H1 (cell line): ENCODE measurements around the gene CAGE1. TPM values are rescaled to one million over a fixed set of nuclear protein-coding genes. Genes with fewer than 3 reads are reported as not detected.

ENCODE experiments used
- CTCF ChIA-PET: fragments of 300-600 bp; sonication (Branson Sonifier 250); formaldehyde crosslinking; loops from one replicate; lab custom pipeline; 2021; ENCODE audit not compliant: partially characterized antibody; lab: Charles Lee
- POLR2A ChIA-PET: fragments of 300-600 bp; sonication (Branson Sonifier 250); formaldehyde crosslinking; loops from one replicate; lab custom pipeline; 2021; ENCODE audit warnings: inconsistent platforms; ENCODE audit not compliant: partially characterized antibody; lab: Charles Lee
- DNase-seq, 2 experiments: peaks; one replicate each; pipeline versions ENCODE4 v3.0.0 to v3.0.0-alpha.2; 2010 to 2022; ENCODE audit warnings: low spot score in 2 of 2, low read depth in 1 of 2, mixed read lengths in 1 of 2
- FAIRE-seq: peaks from 2 replicates; lab custom pipeline; 2011; peaks lifted over from hg19 to GRCh38; lab: Jason Lieb, UNC
- H2AFZ ChIP-seq: 2 replicates; pipeline ENCODE4 v1.8.1; 2012; ENCODE audit warnings: low read length, inconsistent platforms
- H2AK5ac ChIP-seq: 2 replicates; pipeline ENCODE4 v1.6.1; 2013; ENCODE audit warnings: low read depth, low read length
- H2BK120ac ChIP-seq: replicated peaks from 2 replicates; pipeline ENCODE3; 2013; ENCODE audit warnings: low read depth, low read length, inconsistent platforms
- H2BK12ac ChIP-seq: 2 replicates; pipeline ENCODE4 v1.6.1; 2013; ENCODE audit warnings: low read depth, low read length
- H2BK15ac ChIP-seq: 2 replicates; pipeline ENCODE4 v1.6.1; 2013; ENCODE audit warnings: low read length
- H2BK20ac ChIP-seq: 2 replicates; pipeline ENCODE4 v1.6.1; 2013; ENCODE audit warnings: low read length
- H2BK5ac ChIP-seq: 2 replicates; pipeline ENCODE4 v1.6.1; 2013; ENCODE audit warnings: low read depth, low read length
- H3K14ac ChIP-seq: 2 replicates; pipeline ENCODE4 v1.6.1; 2013; ENCODE audit warnings: inconsistent platforms; ENCODE audit not compliant: insufficient read length
- H3K18ac ChIP-seq: 2 replicates; pipeline ENCODE4 v1.6.1; 2013; ENCODE audit warnings: low read length; ENCODE audit errors: extremely low read depth
- H3K23ac ChIP-seq: 2 replicates; pipeline ENCODE4 v1.6.1; 2013; ENCODE audit warnings: inconsistent platforms; ENCODE audit not compliant: insufficient read length
- H3K23me2 ChIP-seq: 2 replicates; pipeline ENCODE4 v1.6.1; 2013; ENCODE audit warnings: low read depth, low read length
- H3K27ac ChIP-seq: 2 replicates; pipeline ENCODE4 v1.6.1; 2011; ENCODE audit warnings: low read depth, low read length, inconsistent platforms
- H3K27me3 ChIP-seq, 4 experiments: replicated peaks in 1 of 4; 1 replicate in 1 of 4; 2 replicates in 3 of 4; pipeline versions ENCODE4 v1.6.1 to v1.8.1; 2011 to 2013; ENCODE audit warnings: low read length in 3 of 4, mild to moderate bottlenecking in 3 of 4, inconsistent platforms in 2 of 4, mixed read lengths in 2 of 4, moderate library complexity in 1 of 4; ENCODE audit not compliant: control insufficient read depth in 3 of 4, insufficient read depth in 3 of 4; ENCODE audit errors: extremely low read depth in 1 of 4
- H3K36me3 ChIP-seq, 4 experiments: 2 replicates each; pipeline versions ENCODE4 v1.6.1 to v1.8.1; 2011 to 2013; ENCODE audit warnings: mild to moderate bottlenecking in 4 of 4, low read length in 3 of 4, moderate library complexity in 2 of 4, control low read depth in 1 of 4, inconsistent platforms in 1 of 4; ENCODE audit not compliant: insufficient read depth in 4 of 4, control insufficient read depth in 2 of 4
- H3K4ac ChIP-seq: replicated peaks from 2 replicates; pipeline ENCODE3; 2013; ENCODE audit warnings: low read length, low read depth, mixed read lengths, inconsistent platforms; ENCODE audit not compliant: insufficient read length
- H3K4me1 ChIP-seq, 4 experiments: replicated peaks in 1 of 4; 1 replicate in 1 of 4; 2 replicates in 3 of 4; pipeline versions ENCODE4 v1.6.1 to v1.8.1; 2011 to 2013; ENCODE audit warnings: low read length in 3 of 4, inconsistent platforms in 2 of 4, mixed read lengths in 1 of 4; ENCODE audit not compliant: insufficient read depth in 4 of 4, control insufficient read depth in 3 of 4
- H3K4me2 ChIP-seq, 2 experiments: 2 replicates each; pipeline versions ENCODE4 v1.6.1 to v1.8.1; 2011 to 2013; ENCODE audit warnings: low read depth in 2 of 2, low read length in 2 of 2, control low read depth in 1 of 2, inconsistent platforms in 1 of 2, mild to moderate bottlenecking in 1 of 2; ENCODE audit not compliant: insufficient read depth in 1 of 2
- H3K4me3 ChIP-seq, 4 experiments: fragments of 200-600, 300-600 bp in 1 of 4; sonication (generic), shearing (Covaris generic), sonication (Bioruptor Twin) in 1 of 4; 2 replicates each; pipeline versions ENCODE4 v1.5.1 to v1.8.1; 2011 to 2016; ENCODE audit warnings: low read length in 4 of 4, low read depth in 3 of 4, control low read depth in 2 of 4, inconsistent platforms in 2 of 4, mild to moderate bottlenecking in 2 of 4, mixed read lengths in 1 of 4, moderate library complexity in 1 of 4; ENCODE audit not compliant: insufficient read depth in 2 of 4; ENCODE audit errors: extremely low read depth in 1 of 4
- H3K56ac ChIP-seq: replicated peaks from 2 replicates; pipeline ENCODE3; 2013; ENCODE audit warnings: low read depth, mild to moderate bottlenecking, mixed read lengths, low read length, inconsistent platforms; ENCODE audit not compliant: insufficient read length
- H3K79me1 ChIP-seq: 2 replicates; pipeline ENCODE4 v1.6.1; 2013; ENCODE audit warnings: low read depth, low read length, control low read depth
- H3K79me2 ChIP-seq, 2 experiments: 2 replicates each; pipeline versions ENCODE4 v1.6.1 to v1.8.1; 2012 to 2013; ENCODE audit warnings: low read length in 2 of 2, mild to moderate bottlenecking in 2 of 2, inconsistent platforms in 1 of 2; ENCODE audit not compliant: insufficient read depth in 2 of 2, control insufficient read depth in 1 of 2
- H3K9ac ChIP-seq, 4 experiments: replicated peaks in 1 of 4; 1 replicate in 1 of 4; 2 replicates in 3 of 4; pipeline versions ENCODE4 v1.6.1 to v1.8.1; 2011 to 2013; ENCODE audit warnings: low read depth in 3 of 4, low read length in 3 of 4, control low read depth in 2 of 4, mild to moderate bottlenecking in 2 of 4, moderate library complexity in 2 of 4, inconsistent platforms in 1 of 4; ENCODE audit errors: extremely low read depth in 1 of 4
- H3K9me3 ChIP-seq, 2 experiments: 2 replicates each; pipeline versions ENCODE4 v1.6.1 to v1.8.1; 2012 to 2013; ENCODE audit warnings: mild to moderate bottlenecking in 2 of 2, moderate library complexity in 2 of 2, control low read depth in 1 of 2, inconsistent platforms in 1 of 2, low read depth in 1 of 2, low read length in 1 of 2, mixed read lengths in 1 of 2; ENCODE audit not compliant: insufficient read depth in 2 of 2
- H4K20me1 ChIP-seq, 2 experiments: replicated peaks in 1 of 2; 2 replicates each; pipeline versions ENCODE3 to v1.8.1; 2011 to 2013; ENCODE audit warnings: inconsistent platforms in 2 of 2, low read length in 2 of 2, mild to moderate bottlenecking in 1 of 2; ENCODE audit not compliant: insufficient read depth in 2 of 2, control insufficient read depth in 1 of 2
- H4K5ac ChIP-seq: 2 replicates; pipeline ENCODE4 v1.6.1; 2013; ENCODE audit warnings: low read length, low read depth, mixed read lengths, inconsistent platforms; ENCODE audit not compliant: insufficient read length
- H4K8ac ChIP-seq: 2 replicates; pipeline ENCODE4 v1.8.0; 2013; ENCODE audit warnings: mild to moderate bottlenecking, moderate library complexity, low read length, inconsistent platforms; ENCODE audit not compliant: insufficient read depth; ENCODE audit errors: extremely low read depth
- H4K91ac ChIP-seq: replicated peaks from 2 replicates; pipeline ENCODE3; 2013; ENCODE audit warnings: low read length, mixed read lengths, inconsistent platforms; ENCODE audit not compliant: insufficient read length
- BCL11A ChIP-seq, 2 experiments: IDR thresholded peaks; one replicate each; pipeline ENCODE4 v1.6.1; 2011; ENCODE audit warnings: low read depth in 2 of 2, low read length in 2 of 2, mild to moderate bottlenecking in 2 of 2
- EP300 ChIP-seq, 2 experiments: IDR thresholded peaks; 1 replicate in 1 of 2; 2 replicates in 1 of 2; pipeline ENCODE4 v1.6.1; 2011 to 2012; ENCODE audit warnings: low read depth in 2 of 2, low read length in 2 of 2, mild to moderate bottlenecking in 2 of 2, borderline replicate concordance in 1 of 2, inconsistent platforms in 1 of 2, moderate library complexity in 1 of 2
- GABPA ChIP-seq: IDR thresholded peaks from 2 replicates; pipeline ENCODE4 v1.6.1; 2011; ENCODE audit warnings: mild to moderate bottlenecking, low read length, moderate library complexity, borderline replicate concordance; ENCODE audit not compliant: insufficient read depth
- HDAC2 ChIP-seq, 2 experiments: fragments of 300-600 bp in 1 of 2; sonication (generic) in 1 of 2; IDR thresholded peaks; 2 replicates each; pipeline ENCODE4 v1.6.1; 2011 to 2012; ENCODE audit warnings: low read depth in 2 of 2, low read length in 2 of 2, mild to moderate bottlenecking in 2 of 2, moderate library complexity in 2 of 2, borderline replicate concordance in 1 of 2, inconsistent platforms in 1 of 2
- HDAC6 ChIP-seq: IDR thresholded peaks from one replicate; pipeline ENCODE4 v1.7.1; 2012; ENCODE audit warnings: low read depth, mild to moderate bottlenecking, inconsistent platforms, low read length, moderate library complexity
- JUND ChIP-seq: IDR thresholded peaks from 2 replicates; pipeline ENCODE4 v1.6.1; 2011; ENCODE audit warnings: mild to moderate bottlenecking, improper control_type of control experiment, low read length
- MAFK ChIP-seq: IDR thresholded peaks from 2 replicates; pipeline ENCODE4 v1.6.1; 2012; ENCODE audit warnings: low read depth, mild to moderate bottlenecking, improper control_type of control experiment, low read length
- POU5F1 ChIP-seq: IDR thresholded peaks from 2 replicates; pipeline ENCODE4 v1.6.1; 2011; ENCODE audit warnings: low read depth, mild to moderate bottlenecking, low read length, moderate library complexity
- SP1 ChIP-seq: IDR thresholded peaks from 2 replicates; pipeline ENCODE4 v1.6.1; 2011; ENCODE audit warnings: low read depth, low read length
- SP4 ChIP-seq: IDR thresholded peaks from 2 replicates; pipeline ENCODE4 v1.6.1; 2012; ENCODE audit warnings: low read length, inconsistent platforms
- TBP ChIP-seq: IDR thresholded peaks from 2 replicates; pipeline ENCODE4 v1.6.1; 2011; ENCODE audit warnings: low read depth, low read length, improper control_type of control experiment
- WGBS, 2 experiments: shearing (Covaris generic) in 1 of 2; methylation state at CpG; one replicate each; pipeline versions ENCODE4 v1.1.6 to v1.1.7; 2013 to 2015; ENCODE audit warnings: low lambda C conversion rate in 2 of 2, mixed read lengths in 2 of 2, inconsistent platforms in 1 of 2, low coverage in 1 of 2, missing lambda C conversion rate in 1 of 2; ENCODE audit not compliant: insufficient replicate concordance in 2 of 2, insufficient coverage in 1 of 2, insufficient read length in 1 of 2; ENCODE audit errors: extremely low coverage in 1 of 2, missing lambda C conversion rate in 1 of 2; 5-methylcytosine and 5-hydroxymethylcytosine counted together
- polyA plus RNA-seq, 7 experiments: library from polyadenylated mRNA; depleted of rRNA in 3 of 7; stranded (reverse) in 5 of 7; unstranded in 2 of 7; fragments of >200 nt in 5 of 7; fragments of 200-250 nt in 2 of 7; gene quantifications; 1 replicate in 5 of 7; 2 replicates in 1 of 7; 4 replicates in 1 of 7; pipeline versions ENCODE4 v1.2.1 to v1.2.3, GENCODE V29; 2011 to 2013; ENCODE audit warnings: missing spikeins in 2 of 7, mixed read lengths in 2 of 7
- total RNA-seq: library from RNA; stranded (reverse); fragmentation: NEBNext Ultra II Directional; extraction: Animal tissue kit (Norgen Biotek cat#: 25700); gene quantifications from 2 replicates; pipeline ENCODE4 v1.2.1, GENCODE V29; 2021
- TF ChIP-seq, protein P1 (sequence below): IDR thresholded peaks from 2 replicates; pipeline ENCODE4 v1.6.1; 2011; ENCODE audit warnings: low read length, improper control_type of control experiment

CAGE1 gene
- total and polyA plus RNA-seq, 2 of the 8 experiments (the other 6 are each of a cell fraction or from before 2014, with no cell fraction given), result 0.09 TPM; not detected in 1

DNA sequence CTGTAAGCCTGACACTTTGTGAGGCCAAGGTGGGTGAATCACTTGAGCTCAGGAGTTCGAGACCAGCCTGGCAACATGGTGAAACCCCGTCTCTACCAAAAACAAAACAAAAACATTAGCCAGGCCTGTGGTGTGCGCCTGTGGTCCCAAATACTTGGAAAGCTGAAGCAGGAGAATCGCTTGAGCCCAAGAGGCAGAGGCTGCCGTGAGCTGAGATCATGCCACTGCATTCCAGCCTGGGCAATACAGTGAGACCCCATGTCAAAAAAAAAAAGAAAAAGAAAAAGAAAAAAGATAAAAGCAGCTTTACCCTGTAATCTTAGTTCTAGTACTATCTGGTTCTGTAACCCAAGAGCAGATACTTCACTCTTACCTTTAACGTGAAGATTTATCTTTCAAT is 104.1 kb downstream of the CAGE1 start:
- DNase-seq (no peak), FAIRE-seq (no peak)
- Histone ChIP-seq H2BK5ac (no peak overlapping the region), H2BK20ac (no peak overlapping the region), H3K27me3 (no peaks in the 10 kb centered on the region), H3K9me3 (no peaks in the 10 kb centered on the region), H2BK120ac (no peak overlapping the region), H3K79me2 (no peaks in the 10 kb centered on the region), H4K20me1 (peaks cover 0 to 2% of the 10 kb centered on the region in 2 experiments), H2BK15ac (no peak overlapping the region), H4K91ac (no peak overlapping the region), H2AFZ (no peak overlapping the region), H3K9ac (no peak overlapping the region), H3K14ac (no peak overlapping the region), H3K23ac (no peak overlapping the region), H3K23me2 (no peaks in the 10 kb centered on the region), H4K8ac (no peak overlapping the region), H3K4me3 (no peak overlapping the region), H3K4me1 (no peaks in the 10 kb centered on the region), H4K5ac (no peak overlapping the region), H3K79me1 (no peaks in the 10 kb centered on the region), H3K56ac (no peak overlapping the region), H2BK12ac (no peak overlapping the region), H3K36me3 (peaks cover 0 to 43% (median 12%) of the 10 kb centered on the region in 4 experiments; a peak in 5 of 8 replicates), H3K18ac (no peak overlapping the region), H3K27ac (no peak overlapping the region), H3K4ac (no peak overlapping the region), H2AK5ac (no peak overlapping the region), H3K4me2 (no peak overlapping the region)
- ChIA-PET CTCF (interaction anchor here (4.2 kb wide), 1 partner anchor 10 kb away, joined by 25 read pairs; no protein-coding TSS in a partner anchor), POLR2A (interaction anchor here (0.8 to 1.9 kb wide), 4 partner anchors 9 to 106 kb away, joined by 3 to 4 read pairs (median 4); no protein-coding TSS in a partner anchor)
- no peak for TF ChIP-seq JUND
- TF ChIP-seq SP4, result no peak
- no peak for TF ChIP-seq HDAC6
- no peak for TF ChIP-seq GABPA
- no peak for TF ChIP-seq TBP
- TF ChIP-seq, protein P1, sequence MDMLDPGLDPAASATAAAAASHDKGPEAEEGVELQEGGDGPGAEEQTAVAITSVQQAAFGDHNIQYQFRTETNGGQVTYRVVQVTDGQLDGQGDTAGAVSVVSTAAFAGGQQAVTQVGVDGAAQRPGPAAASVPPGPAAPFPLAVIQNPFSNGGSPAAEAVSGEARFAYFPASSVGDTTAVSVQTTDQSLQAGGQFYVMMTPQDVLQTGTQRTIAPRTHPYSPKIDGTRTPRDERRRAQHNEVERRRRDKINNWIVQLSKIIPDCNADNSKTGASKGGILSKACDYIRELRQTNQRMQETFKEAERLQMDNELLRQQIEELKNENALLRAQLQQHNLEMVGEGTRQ, result no peak
- TF ChIP-seq BCL11A (IDR thresholded peaks at IDR 0.05; ENCODE audit: low read depth in 2 of 2, low read length in 2 of 2), result no peak
- no peak for TF ChIP-seq EP300 (IDR thresholded peaks at IDR 0.05; ENCODE audit: borderline replicate concordance in 1 of 2, low read depth in 2 of 2, low read length in 2 of 2)
- TF ChIP-seq MAFK, result no peak
- TF ChIP-seq SP1, result no peak
- TF ChIP-seq HDAC2 (IDR thresholded peaks at IDR 0.05; ENCODE audit: borderline replicate concordance in 1 of 2, low read depth in 2 of 2, low read length in 2 of 2), result no peak
- no peak for TF ChIP-seq POU5F1
- whole genome bisulfite sequencing, 2 experiments, result 95% methylated on average over 6 of the region's 6 CpGs; no CpG with 5 or more reads in 1 of the 2 experiments
